Testis (tissue), 3 donors: ENCODE data around the gene ARHGAP44. TPM values are rescaled to one million over a fixed set of nuclear protein-coding genes. Genes with fewer than 3 reads are reported as not detected.
"Not testable (repeated sequence)": the region's sequence is repeated elsewhere in the genome, so short reads cannot be mapped to it uniquely, and the experiment has no call there.

ENCODE experiments used
- DNase-seq: peaks from one replicate; pipeline ENCODE4 v3.0.0-alpha.2; 2019
- H3K27ac ChIP-seq, 2 donors: fragments of 200-600 bp; sonication (generic); one replicate each; pipeline ENCODE4 v1.5.1; 2019
- H3K27me3 ChIP-seq: fragments of 200-600 bp; sonication (generic); one replicate; pipeline ENCODE4 v1.5.1; 2019
- H3K36me3 ChIP-seq: fragments of 200-600 bp; sonication (generic); one replicate; pipeline ENCODE4 v1.5.1; 2017; ENCODE audit warnings: low read depth; ENCODE audit errors: missing control alignments
- H3K4me1 ChIP-seq: fragments of 200-600 bp; sonication (generic); one replicate; pipeline ENCODE4 v1.5.1; 2019
- H3K4me3 ChIP-seq, 2 donors: fragments of 200-600 bp; sonication (generic); one replicate each; pipeline ENCODE4 v1.5.1; 2017 to 2019
- H3K9me3 ChIP-seq: fragments of 200-600 bp; sonication (generic); one replicate; pipeline ENCODE4 v1.5.1; 2017
- CTCF ChIP-seq, 3 experiments: fragments of 450-650 bp in 2 of 3; fragments of 200-600 bp in 1 of 3; sonication (generic) in 1 of 3; IDR thresholded peaks; one replicate each; pipeline ENCODE4 v1.5.1; 2016 to 2019; ENCODE audit warnings: antibody characterized with exemption in 3 of 3, mild to moderate bottlenecking in 2 of 3, moderate library complexity in 1 of 3
- POLR2A ChIP-seq: fragments of 450-650 bp; IDR thresholded peaks from one replicate; pipeline ENCODE4 v1.6.1; 2017; ENCODE audit warnings: antibody characterized with exemption, mild to moderate bottlenecking, moderate library complexity
- WGBS, 2 donors: methylation state at CpG; one replicate each; pipeline ENCODE4 v1.1.5; 2018; 5-methylcytosine and 5-hydroxymethylcytosine counted together
- intact Hi-C: fragments of 100-400 bp; cut with DNase I; formaldehyde crosslinking; loops from one replicate; pipeline ENCODE4 v1.15.1; 2023; ENCODE audit warnings: low total_unique reads
- polyA plus RNA-seq: library from polyadenylated mRNA; stranded (reverse); fragments of 350-450 nt; fragmentation: Illumina TruSeq; extraction: RNeasy Lipid Tissue Mini Kit (QIAGEN cat#74804); gene quantifications from one replicate; pipeline ENCODE4 v1.2.3, GENCODE V29; 2014; ENCODE audit warnings: low read depth, low replicate concordance; ENCODE audit not compliant: insufficient read depth
- total RNA-seq, 2 donors: library from RNA; depleted of rRNA; stranded (reverse); fragments of >200 nt; gene quantifications; one replicate each; pipeline ENCODE4 v1.2.3, GENCODE V29; 2016

The ARHGAP44 gene
- total and polyA plus RNA-seq, 3 donors from 2014 or later: 9.3 to 11.3 (median 11.0) TPM

DNA sequence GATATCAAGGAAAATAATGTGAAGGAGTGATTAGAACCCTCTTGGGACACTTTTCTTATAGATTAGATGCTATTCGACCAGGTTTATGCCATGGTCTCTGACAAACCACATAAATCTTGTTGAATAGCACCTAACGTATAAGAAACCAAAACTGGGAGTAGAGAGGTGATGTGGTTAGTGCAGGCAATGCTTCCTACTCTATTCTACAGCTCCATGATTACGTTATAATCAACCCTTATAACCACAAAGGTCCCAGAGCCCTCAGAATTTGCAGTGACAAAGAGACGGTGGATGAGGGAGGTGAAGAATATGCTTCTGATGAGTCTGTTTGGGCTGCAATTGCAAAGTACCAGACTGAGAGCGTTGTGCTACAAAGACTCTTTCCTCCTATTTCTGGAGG lies 78.4 kb downstream of the ARHGAP44 start:
- intact Hi-C loops: no loop called here

DNA sequence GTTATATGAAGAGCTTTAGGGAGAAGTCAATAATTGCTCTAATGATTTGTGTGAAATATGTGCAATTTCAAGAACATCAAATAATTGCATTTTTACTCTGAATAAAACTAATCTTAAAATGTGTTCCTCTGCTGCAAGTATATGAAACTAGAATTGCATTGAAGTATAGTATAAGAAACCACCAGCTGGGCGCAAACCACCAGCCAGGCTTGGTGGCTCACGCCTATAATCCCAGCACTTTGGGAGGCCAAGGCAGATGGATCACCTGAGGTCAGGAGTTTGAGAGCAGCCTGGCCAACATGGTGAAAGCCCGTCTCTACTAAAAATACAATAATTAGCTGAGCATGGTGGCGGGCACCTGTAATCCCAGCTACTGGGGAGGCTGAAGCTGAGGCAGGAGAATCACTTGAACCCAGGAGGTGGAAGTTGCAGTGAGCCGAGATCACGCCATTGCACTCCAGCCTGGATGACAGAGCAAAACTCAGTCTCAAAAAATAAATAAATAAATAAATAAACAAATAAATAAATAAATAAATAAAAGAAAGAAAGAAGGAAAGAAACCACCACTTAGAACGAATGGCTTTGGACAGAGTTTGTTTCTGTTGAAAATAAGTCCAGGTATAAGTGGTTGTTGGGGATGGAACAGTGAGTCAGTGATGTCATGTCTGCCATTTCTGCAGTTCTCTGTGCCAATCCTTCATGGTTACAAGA lies 84.3 kb downstream of the ARHGAP44 start:
- intact Hi-C loops, H3K9me3 ChIP-seq, H3K4me1 ChIP-seq, H3K4me3 ChIP-seq, H3K27me3 ChIP-seq, H3K36me3 ChIP-seq, DNase-seq, H3K27ac ChIP-seq: not testable (repeated sequence)
- WGBS, 2 donors: 93 to 98% methylated on average over 7 of the region's 7 CpGs

More for the DNA sequence above, 78.4 kb downstream of the ARHGAP44 start:
- WGBS, 2 donors: 92 to 93% methylated on average over 5 of the region's 5 CpGs
- no peak for TF ChIP-seq CTCF (IDR thresholded peaks at IDR 0.05)
- no peak for TF ChIP-seq POLR2A
- H3K9me3 ChIP-seq: no peaks in the 10 kb centered on the region
- no peaks in the 10 kb centered on the region for H3K27me3 ChIP-seq
- H3K27ac ChIP-seq: no peak overlapping the region
- no peak for DNase-seq
- no peaks in the 10 kb centered on the region for H3K36me3 ChIP-seq
- no peaks in the 10 kb centered on the region for H3K4me1 ChIP-seq
- no peak overlapping the region for H3K4me3 ChIP-seq

DNA sequence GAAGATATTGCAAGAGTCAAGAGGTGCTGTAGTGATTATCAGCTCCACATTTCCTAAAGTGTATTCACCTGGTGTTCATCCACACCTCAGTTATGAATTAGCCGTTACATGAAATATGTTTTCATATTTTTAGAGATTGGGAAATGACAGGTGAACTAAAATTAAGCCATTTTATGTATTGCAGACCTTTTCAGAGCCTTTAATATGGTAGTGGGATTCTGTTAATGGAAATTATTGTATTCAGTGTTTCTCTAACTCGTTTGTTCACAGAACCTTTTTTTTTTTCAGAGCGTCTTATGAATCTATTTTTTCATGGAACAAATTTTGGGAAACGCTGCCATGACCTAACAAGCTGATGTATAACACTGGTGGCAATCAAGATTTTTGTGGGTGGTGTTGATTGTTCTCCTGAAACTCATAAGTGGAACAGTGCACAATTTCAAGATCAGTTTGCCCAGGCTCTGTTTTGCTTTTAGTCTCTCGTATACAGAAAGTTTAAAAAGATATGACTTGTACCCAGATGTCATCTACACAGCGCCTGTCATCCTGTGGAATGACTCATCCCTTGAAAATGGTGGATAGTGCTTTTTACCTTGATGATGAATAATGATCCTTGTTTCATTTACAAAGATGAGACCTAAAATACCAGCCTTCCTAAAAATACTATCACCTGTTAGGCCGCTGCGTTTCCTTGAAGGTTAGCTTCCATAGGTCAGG lies 88.8 kb downstream of the ARHGAP44 start:
- H3K27ac ChIP-seq: no peak overlapping the region
- TF ChIP-seq CTCF (IDR thresholded peaks at IDR 0.05): no peak
- no peak for TF ChIP-seq POLR2A
- no peak for DNase-seq
- H3K4me3 ChIP-seq: no peak overlapping the region
- H3K36me3 ChIP-seq: no peaks in the 10 kb centered on the region
- WGBS, 2 donors: 76 to 81% methylated on average over 8 of the region's 8 CpGs
- H3K27me3 ChIP-seq: no peaks in the 10 kb centered on the region
- no peaks in the 10 kb centered on the region for H3K4me1 ChIP-seq
- intact Hi-C loops: no loop called here
- no peaks in the 10 kb centered on the region for H3K9me3 ChIP-seq

- H3K27ac ChIP-seq, H3K9me3 ChIP-seq, H3K36me3 ChIP-seq, H3K4me1 ChIP-seq, intact Hi-C loops, DNase-seq, H3K4me3 ChIP-seq, H3K27me3 ChIP-seq: not testable (repeated sequence)
- WGBS, 2 donors: 86 to 95% methylated on average over 5 of the region's 5 CpGs
Observed at GRCh38 chr17:12879096-12879495, 89.8 kb downstream of the ARHGAP44 start.

DNA sequence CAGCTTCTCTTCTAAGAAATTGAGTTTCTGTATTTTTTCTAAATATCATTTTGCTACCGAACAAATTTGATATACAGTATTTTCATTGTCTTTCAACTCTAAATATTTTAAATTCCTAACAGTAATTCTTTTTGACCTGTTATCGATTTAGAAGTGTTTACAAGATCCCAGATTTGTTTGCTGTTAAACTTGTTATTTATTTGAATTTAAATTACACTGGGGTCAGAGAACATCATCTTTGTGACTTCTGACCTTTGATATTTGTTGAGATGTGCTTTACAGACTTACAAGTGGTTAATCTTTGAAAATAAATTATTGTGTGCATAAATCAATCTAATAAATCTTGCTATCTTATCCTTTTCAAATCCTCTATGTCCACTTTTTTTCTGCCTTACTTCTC lies 94.2 kb downstream of the ARHGAP44 start:
- Histone ChIP-seq H3K9me3 (no peaks in the 10 kb centered on the region), H3K36me3 (no peaks in the 10 kb centered on the region), H3K4me1 (no peaks in the 10 kb centered on the region), H3K27ac (no peak overlapping the region), H3K27me3 (no peaks in the 10 kb centered on the region), H3K4me3 (no peak overlapping the region)
- intact Hi-C loops: no loop called here
- 68 to 70% methylated on average over 2 of the region's 2 CpGs for WGBS, 2 donors
- no peak for DNase-seq
- TF ChIP-seq POLR2A: no peak
- TF ChIP-seq CTCF (IDR thresholded peaks at IDR 0.05): no peak

GRCh38 chr17:12887088-12887487 lies 97.8 kb downstream of the ARHGAP44 start:
- Histone ChIP-seq H3K4me3 (no peak overlapping the region), H3K4me1 (no peaks in the 10 kb centered on the region), H3K9me3 (no peaks in the 10 kb centered on the region), H3K27ac (no peak overlapping the region), H3K36me3 (no peaks in the 10 kb centered on the region), H3K27me3 (no peaks in the 10 kb centered on the region)
- no peak for DNase-seq
- WGBS, 2 donors: 83 to 93% methylated on average over 2 of the region's 2 CpGs
- TF ChIP-seq POLR2A (no peak), CTCF (IDR thresholded peaks at IDR 0.05) (no peak)
- intact Hi-C loops: no loop called here
